Hematopoietic multipotent progenitor cell treated with erythropoietin and hydrocortisone succinate and interleukin-3 and kit ligand, for 8 days (in vitro differentiated cells): ENCODE measurements around the gene ADCYAP1.

Experiments
- DNase-seq: peaks from one replicate; pipeline ENCODE4 v3.0.0-alpha.2; 2015

The ADCYAP1 gene

DNA sequence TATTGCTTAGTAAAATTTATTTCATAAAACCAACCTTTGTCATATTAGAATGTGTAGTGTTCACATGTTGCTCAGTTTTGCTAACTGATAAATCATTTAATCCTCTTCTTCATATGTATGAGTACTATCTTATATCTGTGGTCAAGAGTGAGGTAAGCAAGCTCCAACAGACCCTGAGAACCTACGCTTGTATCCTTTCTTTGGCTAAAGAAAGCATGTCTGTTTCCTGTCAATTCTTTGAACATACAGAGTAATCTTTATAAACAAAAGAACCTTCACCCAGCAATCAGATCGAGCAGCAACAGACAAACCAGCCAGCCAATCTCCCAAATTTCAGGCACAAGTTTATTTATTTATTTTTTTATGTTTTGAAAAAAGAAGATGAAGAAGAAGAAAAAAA, 6.4 kb downstream of the ADCYAP1 start:
- DNase-seq: no peak

DNA sequence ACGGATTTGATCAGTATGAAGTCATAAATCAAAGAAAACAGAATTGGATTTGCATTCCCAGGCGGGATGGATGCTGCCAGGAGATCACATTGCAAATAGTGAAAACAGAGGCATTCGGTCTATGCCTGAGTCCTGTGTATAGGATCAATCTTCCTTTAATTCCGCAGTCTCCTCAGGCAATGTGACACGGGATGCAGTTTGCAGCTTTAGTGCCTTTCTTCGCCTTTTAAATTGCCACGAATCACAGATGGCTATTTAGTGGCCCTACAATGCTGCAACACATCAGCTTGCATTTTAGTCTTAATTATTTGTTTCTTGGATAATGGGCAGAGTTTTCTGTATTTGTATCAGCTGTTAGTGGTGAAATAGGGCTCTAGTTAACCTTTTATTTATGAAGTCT, 6.8 kb downstream of the ADCYAP1 start:
- DNase-seq: no peak

DNA sequence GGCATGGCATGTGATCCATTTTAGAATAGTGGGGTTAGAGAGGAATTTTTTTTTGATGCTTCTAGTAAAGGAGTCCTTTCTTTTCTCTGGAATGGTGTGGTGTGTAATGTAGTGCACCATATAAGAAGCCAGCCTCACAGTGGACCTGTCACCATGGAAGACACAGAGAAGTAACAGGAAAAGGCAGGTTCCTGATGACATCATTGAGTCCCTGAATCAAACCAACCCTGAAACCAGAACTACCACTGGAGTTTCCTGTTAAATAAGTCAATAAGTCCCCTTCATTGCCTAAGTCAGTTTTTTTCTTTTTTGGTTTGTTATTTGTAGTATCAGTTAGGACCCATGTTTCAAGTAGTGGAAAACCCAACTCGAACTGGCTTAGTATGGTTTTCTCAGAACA, 11.9 kb downstream of the ADCYAP1 start:
- DNase-seq: no peak

DNA sequence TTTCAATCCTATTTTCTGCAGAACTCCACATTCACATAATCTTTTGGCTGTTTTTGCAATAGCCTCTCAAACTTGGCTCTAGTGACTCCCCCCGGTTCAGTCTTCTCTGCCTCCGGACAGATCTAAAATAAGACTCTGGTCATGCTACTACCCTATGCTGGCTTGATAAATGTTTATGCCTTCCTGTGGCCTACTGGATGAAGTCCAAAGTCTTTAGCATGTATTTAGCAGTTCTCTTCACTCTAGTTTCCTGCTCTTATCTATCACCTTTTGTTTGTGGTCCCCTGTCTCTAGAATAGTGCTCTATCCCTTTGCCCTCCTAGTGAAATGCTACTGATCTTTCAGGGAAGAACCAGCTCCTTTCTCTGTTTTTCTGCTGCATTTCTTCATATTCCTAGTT, 14.4 kb downstream of the ADCYAP1 start:
- no peak for DNase-seq

DNA sequence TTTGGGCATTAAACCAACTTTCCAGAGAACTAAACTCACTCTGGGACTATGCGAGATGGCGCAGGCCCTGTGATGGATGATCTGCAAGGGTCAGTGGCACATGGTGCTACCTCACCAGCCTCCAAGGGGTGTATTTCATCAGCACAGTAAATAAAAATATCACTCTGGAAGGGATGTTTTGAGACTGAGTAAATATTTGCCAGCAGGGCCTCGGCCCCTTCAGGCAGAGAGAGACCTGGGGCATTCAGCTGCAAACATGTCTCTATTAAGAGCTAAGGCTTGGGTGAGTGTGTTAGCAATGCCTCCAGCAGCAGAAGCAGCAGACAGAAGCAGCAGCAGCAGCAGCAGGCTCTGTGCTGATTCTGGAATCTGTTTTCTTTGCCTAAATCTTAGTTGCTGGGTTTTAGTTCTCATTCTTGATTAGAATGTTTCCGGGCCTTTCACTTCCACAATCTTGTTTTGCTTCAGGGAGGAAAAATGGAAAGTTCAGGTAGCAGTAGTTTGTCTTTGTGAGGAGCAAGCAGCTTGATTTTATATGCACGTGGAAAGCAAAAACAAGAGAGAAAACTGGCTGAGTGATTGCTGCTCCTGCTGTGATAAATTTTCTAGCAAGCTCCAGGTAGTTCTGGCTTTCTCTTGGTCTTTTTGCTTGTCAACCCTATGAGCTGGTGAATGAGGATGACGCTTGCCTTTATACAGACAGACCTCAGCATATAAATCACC, 18.6 kb downstream of the ADCYAP1 start:
- DNase-seq: no peak

DNA sequence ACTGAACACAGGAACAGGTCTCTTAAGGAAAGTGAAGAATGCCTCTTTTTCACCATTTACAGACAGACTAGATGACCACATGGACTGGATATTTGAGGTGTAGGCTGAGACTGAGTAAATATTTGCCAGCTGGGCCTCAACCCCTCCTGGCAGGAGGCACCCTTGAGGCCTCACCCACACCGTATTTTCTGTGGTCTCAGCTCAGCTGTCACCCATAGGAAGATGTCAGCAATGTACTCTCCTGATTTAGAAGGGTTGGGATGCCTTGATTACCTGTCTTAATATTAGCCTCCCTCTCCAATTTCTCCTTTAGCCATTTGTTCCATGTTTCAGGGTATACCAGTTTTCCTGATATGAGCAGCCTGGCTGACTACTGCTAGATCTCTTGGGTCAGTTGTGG, 20.3 kb downstream of the ADCYAP1 start:
- no peak for DNase-seq

DNA sequence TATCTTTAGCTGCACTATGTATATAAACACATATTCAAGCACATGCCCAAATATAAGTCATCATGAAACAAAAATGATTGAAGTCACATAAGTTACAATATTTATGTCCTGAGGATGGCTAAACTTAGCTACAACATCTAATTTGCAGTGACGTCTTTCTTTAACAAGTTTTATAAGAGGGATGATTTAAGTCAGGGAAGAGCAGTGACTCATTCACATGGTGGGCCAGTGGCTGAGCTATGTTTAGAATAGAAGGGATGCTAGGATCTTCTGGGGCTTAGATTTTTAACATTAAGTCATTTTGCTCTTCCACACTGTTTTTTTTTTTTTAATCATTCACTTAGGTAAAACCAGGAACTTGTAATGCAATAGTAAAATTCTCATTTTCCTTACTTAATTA, 22.3 kb downstream of the ADCYAP1 start:
- DNase-seq: no peak

DNA sequence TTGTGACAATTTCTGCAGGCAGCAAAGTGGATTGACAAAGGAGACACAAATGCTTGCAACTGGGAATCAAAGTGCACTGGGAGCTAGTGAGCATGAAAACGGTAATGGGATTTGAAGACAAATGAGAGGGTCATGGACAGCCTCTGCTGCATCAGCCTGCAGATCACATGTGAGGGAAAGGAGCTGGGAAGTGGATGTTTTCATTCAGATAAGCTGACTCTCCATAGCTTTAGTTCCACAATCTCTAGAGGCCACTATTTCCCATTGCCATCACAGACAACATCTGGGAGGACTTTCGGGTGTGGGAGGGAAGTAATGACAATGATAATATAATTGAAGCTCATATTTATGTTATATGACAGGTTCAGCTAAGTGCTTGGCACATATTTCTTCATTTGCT, 28.4 kb downstream of the ADCYAP1 start:
- no peak for DNase-seq

DNA sequence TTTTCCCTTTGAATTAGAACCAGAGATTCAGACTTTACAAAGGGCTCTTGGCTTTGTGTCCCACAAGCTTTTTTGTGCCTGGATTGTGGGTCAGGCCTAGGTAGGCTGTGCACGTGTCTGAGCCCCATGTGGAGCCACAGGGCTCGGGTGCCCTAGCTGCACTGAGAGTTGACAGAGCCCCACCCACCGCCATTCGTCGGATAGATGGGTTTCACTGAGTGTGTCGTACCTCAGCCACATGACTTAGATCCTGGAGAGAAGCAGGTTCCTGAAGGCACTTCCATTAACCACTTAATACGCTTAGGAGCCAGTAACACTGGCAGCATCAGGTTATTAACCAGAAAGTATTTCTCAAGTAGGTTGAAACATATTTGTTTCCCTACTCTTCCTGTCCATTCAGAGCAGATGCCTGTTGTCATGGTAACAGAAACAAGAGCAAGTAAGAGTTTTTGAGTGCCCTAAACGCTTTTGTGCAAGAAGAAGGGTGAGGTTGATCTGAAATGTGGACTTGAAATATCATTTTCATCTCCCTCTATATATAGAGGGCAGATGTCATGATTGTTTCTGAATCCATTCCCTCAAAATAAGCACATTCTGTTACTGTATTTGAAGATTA, 30.0 kb downstream of the ADCYAP1 start:
- DNase-seq: no peak

DNA sequence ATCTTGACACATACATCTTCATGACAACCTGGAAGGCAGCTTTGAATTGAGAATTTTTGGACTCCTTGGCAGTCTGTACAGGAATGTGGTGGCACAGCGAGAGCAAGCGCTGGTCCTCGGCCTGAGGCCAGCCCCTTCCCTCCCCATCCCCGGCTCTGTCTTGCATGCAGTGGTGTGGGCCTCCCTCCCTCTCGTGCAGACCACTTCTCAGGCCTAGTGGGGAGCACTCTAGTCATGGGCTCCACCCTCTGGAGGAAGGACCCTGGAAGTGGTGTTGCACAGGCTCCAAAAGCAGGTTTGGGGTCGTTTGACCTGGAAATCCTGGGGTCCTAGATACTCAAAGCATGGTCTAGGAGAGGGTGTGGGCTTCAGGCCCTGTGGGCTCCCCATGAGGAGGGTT, 32.3 kb downstream of the ADCYAP1 start:
- DNase-seq: no peak

DNA sequence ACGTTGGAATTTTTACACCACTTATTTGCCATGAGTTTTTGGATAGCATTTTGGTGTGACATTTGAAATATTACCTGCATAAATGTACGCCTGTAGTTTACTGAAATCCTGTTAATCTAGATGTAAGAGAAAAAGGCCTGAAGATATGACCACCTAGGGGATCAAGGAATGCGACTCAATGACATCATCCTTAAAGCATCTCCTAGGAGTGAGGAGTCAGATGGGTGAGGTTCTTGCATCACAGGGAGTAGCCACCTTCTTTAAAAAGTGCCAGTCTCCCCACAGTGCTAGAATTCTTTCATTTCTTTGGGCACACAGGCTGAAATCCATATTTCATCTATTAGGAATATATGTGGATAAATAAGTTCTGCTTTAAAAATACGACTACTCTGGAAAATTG, 34.5 kb downstream of the ADCYAP1 start:
- no peak for DNase-seq

DNA sequence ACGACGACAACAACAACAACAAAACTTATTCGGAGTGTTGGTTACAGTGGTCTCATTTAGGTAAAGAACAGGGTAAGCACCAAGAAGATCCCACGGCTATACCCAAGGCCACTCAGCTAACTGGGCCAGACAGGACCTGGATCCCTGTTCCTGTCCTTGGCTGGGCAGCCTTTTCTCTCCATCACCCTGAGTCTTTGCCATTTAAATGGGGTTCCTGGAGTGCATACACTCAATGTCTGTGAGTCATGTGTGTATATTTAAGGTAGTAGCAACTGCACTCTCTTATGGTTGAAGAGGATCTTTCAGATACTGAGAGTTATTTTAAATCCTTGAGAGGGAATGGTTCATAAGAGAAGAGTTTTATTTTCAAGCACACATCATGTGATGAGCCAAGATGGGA, 35.3 kb downstream of the ADCYAP1 start:
- DNase-seq: no peak

DNA sequence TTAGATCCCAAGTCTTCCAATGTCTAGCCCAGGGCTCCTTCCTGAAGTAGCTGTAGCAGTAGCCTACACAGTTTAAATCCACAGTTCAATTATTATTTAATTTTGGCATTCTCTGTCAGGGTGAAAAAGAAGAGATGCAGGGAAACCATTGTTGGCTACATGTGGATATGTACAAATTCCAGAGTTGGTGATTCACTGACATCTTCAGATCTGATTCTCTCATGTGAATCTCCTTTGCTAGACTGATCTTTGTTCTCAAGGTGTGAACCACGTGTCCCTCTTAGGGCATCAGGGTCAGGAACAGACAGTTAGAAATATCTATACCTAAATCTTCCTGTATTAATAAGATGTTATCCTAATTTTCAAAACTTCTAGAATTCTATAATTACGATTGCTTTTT, 36.7 kb downstream of the ADCYAP1 start:
- DNase-seq: no peak

DNA sequence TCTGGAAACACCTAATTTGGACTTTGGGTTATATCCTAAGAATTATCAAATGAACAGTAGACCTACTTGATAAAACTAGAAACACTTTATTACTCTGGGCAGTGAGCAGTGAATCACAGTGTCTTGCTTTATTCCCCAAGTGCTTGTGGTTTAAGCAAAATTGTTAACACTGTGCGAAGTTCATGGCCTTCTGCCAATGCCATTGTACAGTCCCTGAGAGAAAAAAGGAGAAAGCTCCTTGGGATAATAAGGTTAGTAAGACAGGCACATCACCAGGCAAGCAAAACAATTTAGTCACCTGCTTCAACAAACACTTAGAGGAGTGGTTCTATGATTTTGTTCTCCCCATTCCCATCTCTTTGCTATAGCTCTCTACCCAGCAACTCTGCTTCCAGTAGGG, 39.8 kb downstream of the ADCYAP1 start:
- no peak for DNase-seq

DNA sequence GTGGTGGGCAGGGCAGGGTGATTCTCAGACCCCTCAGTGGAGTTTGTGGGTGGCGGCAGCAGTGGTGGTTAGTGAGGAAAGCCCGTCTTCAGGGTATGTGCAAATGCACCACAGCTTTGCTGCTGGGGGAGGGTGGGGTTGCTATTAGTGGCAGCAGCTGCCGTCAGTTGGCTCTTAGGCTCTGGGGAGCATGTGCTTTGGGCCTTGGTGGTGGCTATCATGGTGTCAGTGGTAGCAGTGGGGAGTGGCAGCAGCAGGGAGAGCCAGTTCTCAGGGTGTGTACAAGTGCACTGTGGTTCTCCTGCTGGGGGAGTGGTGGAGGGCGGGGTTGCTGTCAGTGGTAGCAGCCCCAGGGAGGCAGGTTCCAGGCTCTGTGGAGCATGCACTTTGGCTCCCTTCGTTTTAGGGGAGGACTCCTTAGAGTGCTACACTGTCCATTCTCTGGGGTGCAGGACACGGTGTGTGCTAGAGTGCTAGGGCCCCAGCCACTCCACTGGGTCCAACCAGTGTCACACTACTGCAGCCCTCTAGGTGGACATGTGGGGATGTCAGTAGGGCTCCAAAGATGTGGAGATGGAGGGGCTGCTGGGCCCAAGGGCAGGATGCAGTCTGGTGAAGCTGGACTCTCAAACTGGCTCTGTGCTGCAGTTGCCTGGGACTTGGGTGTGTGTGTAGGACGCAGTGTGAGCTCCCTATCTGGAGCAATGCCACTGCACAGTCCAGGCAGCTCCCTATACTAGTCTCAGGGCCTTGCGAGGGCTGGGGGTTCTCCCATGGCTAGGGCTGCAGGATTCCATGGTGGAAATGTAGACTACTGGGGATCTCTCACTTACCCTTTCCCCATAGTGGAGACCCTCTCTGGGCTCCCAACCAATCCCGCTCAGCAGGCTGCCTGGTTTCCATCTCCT, 45.3 kb downstream of the ADCYAP1 start:
- peak; percentile 7 for DNase-seq

DNA sequence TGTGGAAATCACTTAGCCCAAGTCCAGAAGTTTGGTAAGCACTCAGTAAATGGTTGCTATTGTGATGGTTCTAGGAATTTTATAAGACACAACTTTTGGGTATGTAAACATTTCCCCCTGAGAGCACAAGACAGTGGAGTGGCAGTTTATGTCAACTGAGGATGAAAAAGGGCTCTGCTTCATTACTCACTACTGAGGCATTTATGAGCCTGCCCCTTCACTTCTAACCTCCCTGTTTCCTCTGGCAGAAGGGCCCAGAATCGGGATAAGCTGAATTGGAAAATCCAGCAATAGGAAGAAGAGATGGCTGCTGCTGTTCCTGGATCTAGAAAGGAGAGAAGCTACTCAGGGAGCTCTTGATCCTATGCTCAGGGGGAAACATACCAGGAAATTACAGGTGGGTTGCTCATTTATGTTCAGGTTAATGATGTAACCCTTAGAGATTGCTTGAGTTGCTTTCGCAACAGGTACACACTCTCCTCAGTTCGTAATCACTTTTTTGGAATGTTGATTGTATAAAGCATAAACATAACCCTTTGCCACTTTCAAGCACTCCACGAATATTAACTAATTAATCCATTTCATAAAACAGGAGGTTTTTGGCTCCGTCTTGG, 46.3 kb downstream of the ADCYAP1 start:
- no peak for DNase-seq

DNA sequence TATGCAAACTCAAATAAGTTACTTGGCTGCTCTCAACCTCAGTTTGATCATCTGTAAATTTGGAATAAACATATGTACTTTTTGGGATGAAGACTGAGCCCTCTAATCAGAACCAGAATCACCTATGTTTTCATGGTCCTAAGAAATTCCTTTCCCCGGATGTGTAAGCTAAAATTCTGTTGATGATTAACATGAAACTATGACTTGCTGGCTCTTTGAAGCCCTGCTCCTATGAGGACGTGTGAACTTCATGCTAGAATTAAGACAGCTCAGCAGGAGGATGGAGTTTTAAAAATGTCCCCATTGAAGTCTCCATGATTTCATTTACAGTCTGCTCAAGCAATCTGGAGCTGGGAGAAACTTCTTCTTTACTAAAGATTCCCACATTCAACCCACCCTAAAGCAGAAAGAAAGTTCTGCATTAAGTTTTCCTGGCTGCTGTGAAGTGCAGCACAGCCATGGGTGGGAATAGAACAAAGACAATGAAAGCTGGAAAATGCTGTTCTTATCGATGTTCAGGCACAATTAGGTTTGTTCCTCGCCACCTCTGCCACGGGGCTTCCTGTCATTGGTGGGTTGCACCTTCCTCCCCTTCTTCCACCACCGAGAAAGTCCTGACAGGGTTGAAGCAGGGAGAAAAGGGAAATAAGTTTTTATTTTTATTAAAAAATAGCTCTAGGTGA, 50.9 kb downstream of the ADCYAP1 start:
- no peak for DNase-seq

DNA sequence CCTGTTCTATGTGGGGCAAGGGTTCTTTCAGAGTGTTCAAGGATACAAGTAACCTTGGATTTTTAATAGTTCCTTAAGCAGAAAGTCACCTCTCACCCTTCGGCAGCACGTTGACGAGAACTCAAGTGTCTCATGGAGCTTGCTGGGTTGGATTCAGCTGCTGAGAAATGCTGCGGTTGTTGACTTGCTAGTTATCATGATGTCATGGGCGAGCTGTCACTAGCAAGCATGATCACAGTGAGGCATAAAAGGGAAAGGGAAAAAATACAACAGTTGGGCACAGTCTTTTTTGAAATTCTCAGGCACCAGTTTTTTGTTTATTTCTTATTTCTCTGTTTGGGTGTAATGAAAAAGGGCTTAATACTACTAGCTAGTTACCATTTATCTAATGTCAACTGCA, 53.2 kb downstream of the ADCYAP1 start:
- no peak for DNase-seq

DNA sequence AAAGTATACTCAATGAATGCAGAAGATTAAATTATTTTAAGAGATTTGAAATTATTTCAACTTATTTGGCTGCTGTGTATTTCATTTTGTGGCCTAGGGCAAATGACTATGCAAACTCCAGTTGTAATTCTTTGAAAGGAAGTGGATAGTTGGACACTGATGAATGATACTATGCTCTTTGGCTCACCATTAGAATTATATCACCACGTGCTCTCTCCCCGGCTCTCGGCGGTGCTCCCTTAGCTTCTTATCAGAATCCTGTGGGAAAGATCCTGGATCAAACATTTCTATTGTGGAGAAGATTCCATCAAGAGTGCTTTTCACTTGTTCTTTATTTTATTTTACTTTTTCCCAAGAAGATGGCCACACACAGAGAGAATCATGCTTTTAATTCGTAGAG, 55.2 kb downstream of the ADCYAP1 start:
- DNase-seq: no peak
